ENCODE results near the gene TTBK1.
A peak's percentile ranks its signal among the peaks of the same experiment; 100 is the strongest.

The TTBK1 gene

GRCh38 chr6:43242908-43243663, at the start of gene TTBK1:
TSS of gene TTBK1 (plus strand) at chr6:43243481. CDS start at chr6:43246661, 3,180 bp downstream.
- H3K36me3 ChIP-seq (ENCODE audit: control insufficient read depth, insufficient read depth, low read length), result no peaks in the 10 kb centered on the region
- H3K27me3 ChIP-seq (ENCODE audit: control insufficient read depth, insufficient read depth, low read length), result peaks cover 63% of the 10 kb centered on the region
- peaks cover 4% of the 10 kb centered on the region for H3K4me1 ChIP-seq (ENCODE audit: control insufficient read depth, insufficient read depth, low read length)
- H3K4me3 ChIP-seq (ENCODE audit: low read depth, low read length), result peak within 1 kb of the TSS; percentile 52
- no peaks in the 10 kb centered on the region for H3K9me3 ChIP-seq (ENCODE audit: control insufficient read depth, insufficient read depth, low read length)
- H3K9ac ChIP-seq (ENCODE audit: low read depth, low read length), result no peak within 1 kb of the TSS

GRCh38 chr6:43193929-43194328, 49.4 kb upstream of the TTBK1 start:
- H3K9ac ChIP-seq (ENCODE audit: low read depth, low read length), result no peak overlapping the region
- H3K4me3 ChIP-seq (ENCODE audit: low read depth, low read length), result no peak overlapping the region
- H3K9me3 ChIP-seq (ENCODE audit: control insufficient read depth, insufficient read depth, low read length), result no peaks in the 10 kb centered on the region
- H3K4me1 ChIP-seq (ENCODE audit: control insufficient read depth, insufficient read depth, low read length), result no peaks in the 10 kb centered on the region
- no peaks in the 10 kb centered on the region for H3K27me3 ChIP-seq (ENCODE audit: control insufficient read depth, insufficient read depth, low read length)
- H3K36me3 ChIP-seq (ENCODE audit: control insufficient read depth, insufficient read depth, low read length), result peaks cover 8% of the 10 kb centered on the region

- no peaks in the 10 kb centered on the region for H3K27me3 ChIP-seq (ENCODE audit: control insufficient read depth, insufficient read depth, low read length)
- no peaks in the 10 kb centered on the region for H3K4me1 ChIP-seq (ENCODE audit: control insufficient read depth, insufficient read depth, low read length)
- H3K9me3 ChIP-seq (ENCODE audit: control insufficient read depth, insufficient read depth, low read length), result no peaks in the 10 kb centered on the region
- no peak overlapping the region for H3K9ac ChIP-seq (ENCODE audit: low read depth, low read length)
- H3K36me3 ChIP-seq (ENCODE audit: control insufficient read depth, insufficient read depth, low read length), result peaks cover 8% of the 10 kb centered on the region
- no peak overlapping the region for H3K4me3 ChIP-seq (ENCODE audit: low read depth, low read length)
Measured at GRCh38 chr6:43196337-43196736, 46.9 kb upstream of the TTBK1 start.

GRCh38 chr6:43199912-43200311, 43.4 kb upstream of the TTBK1 start:
- Histone ChIP-seq H3K4me1 (ENCODE audit: control insufficient read depth, insufficient read depth, low read length) (no peaks in the 10 kb centered on the region), H3K36me3 (ENCODE audit: control insufficient read depth, insufficient read depth, low read length) (peaks cover 8% of the 10 kb centered on the region), H3K4me3 (ENCODE audit: low read depth, low read length) (no peak overlapping the region), H3K27me3 (ENCODE audit: control insufficient read depth, insufficient read depth, low read length) (no peaks in the 10 kb centered on the region), H3K9me3 (ENCODE audit: control insufficient read depth, insufficient read depth, low read length) (no peaks in the 10 kb centered on the region), H3K9ac (ENCODE audit: low read depth, low read length) (no peak overlapping the region)

- no peaks in the 10 kb centered on the region for H3K4me1 ChIP-seq (ENCODE audit: control insufficient read depth, insufficient read depth, low read length)
- H3K4me3 ChIP-seq (ENCODE audit: low read depth, low read length), result no peak overlapping the region
- peaks cover 8% of the 10 kb centered on the region for H3K36me3 ChIP-seq (ENCODE audit: control insufficient read depth, insufficient read depth, low read length)
- no peaks in the 10 kb centered on the region for H3K27me3 ChIP-seq (ENCODE audit: control insufficient read depth, insufficient read depth, low read length)
- no peak overlapping the region for H3K9ac ChIP-seq (ENCODE audit: low read depth, low read length)
- H3K9me3 ChIP-seq (ENCODE audit: control insufficient read depth, insufficient read depth, low read length), result no peaks in the 10 kb centered on the region
Measured at GRCh38 chr6:43200541-43200940, 42.7 kb upstream of the TTBK1 start.

- Histone ChIP-seq H3K4me3 (ENCODE audit: low read depth, low read length) (no peak overlapping the region), H3K9me3 (ENCODE audit: control insufficient read depth, insufficient read depth, low read length) (no peaks in the 10 kb centered on the region), H3K36me3 (ENCODE audit: control insufficient read depth, insufficient read depth, low read length) (no peaks in the 10 kb centered on the region), H3K4me1 (ENCODE audit: control insufficient read depth, insufficient read depth, low read length) (no peaks in the 10 kb centered on the region), H3K9ac (ENCODE audit: low read depth, low read length) (no peak overlapping the region), H3K27me3 (ENCODE audit: control insufficient read depth, insufficient read depth, low read length) (no peaks in the 10 kb centered on the region)
Measured at GRCh38 chr6:43202451-43202850, 40.8 kb upstream of the TTBK1 start.

DNA sequence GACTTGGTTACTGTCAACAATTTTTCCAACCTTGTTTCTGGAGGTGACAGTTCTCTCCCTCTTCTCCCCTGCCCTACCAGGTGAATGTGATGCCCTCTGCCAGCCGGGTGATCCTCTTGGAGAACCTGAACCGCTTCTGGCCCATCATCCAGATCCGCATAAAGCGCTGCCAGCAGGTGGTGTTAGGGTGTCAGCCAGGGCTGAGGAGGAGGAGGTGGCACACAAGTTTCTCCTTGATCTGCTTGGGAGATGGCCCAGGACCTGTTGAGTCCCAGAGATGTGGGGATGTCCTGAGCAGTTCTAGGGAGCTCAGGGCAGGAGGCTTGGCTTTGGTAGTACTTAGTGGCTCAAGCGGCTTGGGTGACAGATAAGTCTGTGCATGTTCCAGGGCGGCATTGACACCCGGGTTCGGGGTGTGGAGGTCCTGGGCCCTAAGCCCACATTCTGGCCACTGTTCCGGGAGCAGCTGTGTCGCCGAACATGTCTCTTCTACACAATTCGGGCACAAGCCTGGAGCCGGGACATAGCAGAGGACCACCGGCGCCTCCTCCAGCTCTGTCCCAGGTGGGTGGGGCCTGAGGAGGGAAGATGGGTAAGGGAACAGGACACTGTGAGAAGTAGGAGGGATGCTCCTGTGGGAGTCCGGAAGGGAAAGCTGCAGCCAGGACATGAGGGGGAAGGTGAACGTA, 40.1 kb upstream of the TTBK1 start:
- Histone ChIP-seq H3K27me3 (ENCODE audit: control insufficient read depth, insufficient read depth, low read length) (no peaks in the 10 kb centered on the region), H3K9me3 (ENCODE audit: control insufficient read depth, insufficient read depth, low read length) (no peaks in the 10 kb centered on the region), H3K36me3 (ENCODE audit: control insufficient read depth, insufficient read depth, low read length) (no peaks in the 10 kb centered on the region), H3K4me1 (ENCODE audit: control insufficient read depth, insufficient read depth, low read length) (no peaks in the 10 kb centered on the region), H3K9ac (ENCODE audit: low read depth, low read length) (no peak overlapping the region), H3K4me3 (ENCODE audit: low read depth, low read length) (no peak overlapping the region)

DNA sequence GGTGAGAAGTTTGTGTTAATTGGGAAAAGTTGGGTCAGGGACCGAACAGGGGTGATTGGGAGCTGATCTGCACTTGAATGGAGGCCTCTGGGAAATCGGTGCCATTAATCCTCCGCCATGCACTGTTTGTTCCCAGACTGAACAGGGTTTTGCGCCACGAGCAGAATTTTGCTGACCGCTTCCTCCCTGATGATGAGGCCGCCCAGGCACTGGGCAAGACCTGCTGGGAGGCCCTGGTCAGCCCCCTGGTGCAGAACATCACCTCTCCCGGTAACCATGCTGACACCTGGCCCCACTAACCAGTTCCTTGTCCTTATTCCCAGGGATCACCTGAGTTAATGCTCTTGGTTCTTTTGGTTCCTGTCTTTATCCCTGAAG, 39.6 kb upstream of the TTBK1 start:
- Histone ChIP-seq H3K36me3 (ENCODE audit: control insufficient read depth, insufficient read depth, low read length) (no peaks in the 10 kb centered on the region), H3K4me1 (ENCODE audit: control insufficient read depth, insufficient read depth, low read length) (no peaks in the 10 kb centered on the region), H3K9me3 (ENCODE audit: control insufficient read depth, insufficient read depth, low read length) (no peaks in the 10 kb centered on the region), H3K27me3 (ENCODE audit: control insufficient read depth, insufficient read depth, low read length) (no peaks in the 10 kb centered on the region), H3K9ac (ENCODE audit: low read depth, low read length) (no peak overlapping the region), H3K4me3 (ENCODE audit: low read depth, low read length) (no peak overlapping the region)

- no peaks in the 10 kb centered on the region for H3K27me3 ChIP-seq (ENCODE audit: control insufficient read depth, insufficient read depth, low read length)
- no peak overlapping the region for H3K4me3 ChIP-seq (ENCODE audit: low read depth, low read length)
- no peaks in the 10 kb centered on the region for H3K36me3 ChIP-seq (ENCODE audit: control insufficient read depth, insufficient read depth, low read length)
- H3K9me3 ChIP-seq (ENCODE audit: control insufficient read depth, insufficient read depth, low read length), result no peaks in the 10 kb centered on the region
- no peaks in the 10 kb centered on the region for H3K4me1 ChIP-seq (ENCODE audit: control insufficient read depth, insufficient read depth, low read length)
- H3K9ac ChIP-seq (ENCODE audit: low read depth, low read length), result no peak overlapping the region
Measured at GRCh38 chr6:43204271-43205105, 38.8 kb upstream of the TTBK1 start.

- Histone ChIP-seq H3K27me3 (ENCODE audit: control insufficient read depth, insufficient read depth, low read length) (no peaks in the 10 kb centered on the region), H3K36me3 (ENCODE audit: control insufficient read depth, insufficient read depth, low read length) (no peaks in the 10 kb centered on the region), H3K4me1 (ENCODE audit: control insufficient read depth, insufficient read depth, low read length) (no peaks in the 10 kb centered on the region), H3K9ac (ENCODE audit: low read depth, low read length) (no peak overlapping the region), H3K9me3 (ENCODE audit: control insufficient read depth, insufficient read depth, low read length) (no peaks in the 10 kb centered on the region), H3K4me3 (ENCODE audit: low read depth, low read length) (no peak overlapping the region)
Measured at GRCh38 chr6:43205849-43206248, 37.4 kb upstream of the TTBK1 start.

DNA sequence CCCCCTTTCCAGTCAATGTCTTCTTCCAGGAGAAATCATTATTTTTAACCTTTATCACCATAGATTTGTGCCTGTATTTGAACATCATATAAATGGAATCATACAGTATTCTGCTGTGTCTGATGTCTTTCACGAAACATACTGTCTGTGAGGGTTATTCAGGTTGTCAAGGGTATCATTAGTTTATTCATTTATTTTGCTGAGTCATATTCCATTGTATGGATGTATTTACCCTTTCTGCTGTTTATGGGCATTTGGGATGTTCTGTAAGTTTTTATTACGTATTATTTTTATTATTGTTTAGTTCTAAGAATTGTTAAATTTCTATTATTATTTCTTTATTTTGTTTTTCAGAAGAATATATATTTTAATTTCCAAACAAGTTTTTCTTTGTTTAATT, 36.0 kb upstream of the TTBK1 start:
- H3K36me3 ChIP-seq (ENCODE audit: control insufficient read depth, insufficient read depth, low read length), result no peaks in the 10 kb centered on the region
- no peaks in the 10 kb centered on the region for H3K27me3 ChIP-seq (ENCODE audit: control insufficient read depth, insufficient read depth, low read length)
- no peak overlapping the region for H3K4me3 ChIP-seq (ENCODE audit: low read depth, low read length)
- H3K9me3 ChIP-seq (ENCODE audit: control insufficient read depth, insufficient read depth, low read length), result no peaks in the 10 kb centered on the region
- no peaks in the 10 kb centered on the region for H3K4me1 ChIP-seq (ENCODE audit: control insufficient read depth, insufficient read depth, low read length)
- no peak overlapping the region for H3K9ac ChIP-seq (ENCODE audit: low read depth, low read length)

All from iPS-15b (cell line).